Cardiac muscle cell (in vitro differentiated cells and primary cell): ENCODE data around the gene ZNF337. TPM values are rescaled to one million over a fixed set of nuclear protein-coding genes. Genes with fewer than 3 reads are reported as not detected.
"Not testable (repeated sequence)": the region's sequence is repeated elsewhere in the genome, so short reads cannot be mapped to it uniquely, and the experiment has no call there.

Experiments used
- DNase-seq, 2 donors: peaks; one replicate each; pipeline versions ENCODE4 v3.0.0 to v3.0.0-alpha.2; 2010 to 2017; ENCODE audit warnings: low read depth in 1 of 2, low spot score in 1 of 2
- H3K27ac ChIP-seq: fragments of 200-600 bp; sonication (generic); 2 replicates; pipeline ENCODE4 v1.5.1; 2016
- H3K27me3 ChIP-seq: fragments of 200-600 bp; sonication (generic); 2 replicates; pipeline ENCODE4 v1.6.0; 2016; ENCODE audit warnings: control low read depth
- H3K36me3 ChIP-seq: fragments of 200-600 bp; sonication (generic); 2 replicates; pipeline ENCODE4 v1.5.1; 2016; ENCODE audit warnings: control low read depth
- H3K4me1 ChIP-seq: fragments of 200-600 bp; sonication (generic); 2 replicates; pipeline ENCODE4 v1.8.1; 2017; ENCODE audit warnings: low read depth, mild to moderate bottlenecking, mixed run types
- H3K4me3 ChIP-seq: fragments of 200-600 bp; sonication (generic); 2 replicates; pipeline ENCODE4 v1.5.1; 2016; ENCODE audit warnings: mild to moderate bottlenecking
- H3K9me3 ChIP-seq: fragments of 200-600 bp; sonication (generic); 2 replicates; pipeline ENCODE4 v1.5.1; 2017; ENCODE audit warnings: low read depth, mild to moderate bottlenecking, control low read depth
- polyA plus RNA-seq: library from polyadenylated mRNA; unstranded; fragments of >200 nt; fragmentation: Nextera tagmentation; extraction: Ambion mirVana; gene quantifications from 2 replicates; pipeline ENCODE4 v1.2.1, GENCODE V29; 2016
- total RNA-seq: library from RNA; depleted of rRNA; stranded (reverse); fragments of >200 nt; gene quantifications from 2 replicates; pipeline ENCODE4 v1.2.3, GENCODE V29; 2016
- TF ChIP-seq, protein P1 (sequence below): IDR thresholded peaks from 2 replicates; pipeline ENCODE4 v1.5.1; 2012; ENCODE audit warnings: low read depth, mild to moderate bottlenecking, low read length

The ZNF337 gene
- total and polyA plus RNA-seq, 2 experiments from 2014 or later = 5.6 to 23.1 TPM

GRCh38 chr20:25637247-25637646, 59.4 kb downstream of the ZNF337 start:
- no peak for DNase-seq
- Histone ChIP-seq H3K27ac (no peak overlapping the region), H3K4me1 (no peaks in the 10 kb centered on the region), H3K9me3 (no peaks in the 10 kb centered on the region), H3K27me3 (no peaks in the 10 kb centered on the region), H3K36me3 (no peaks in the 10 kb centered on the region), H3K4me3 (no peak overlapping the region)
- TF ChIP-seq, protein P1, sequence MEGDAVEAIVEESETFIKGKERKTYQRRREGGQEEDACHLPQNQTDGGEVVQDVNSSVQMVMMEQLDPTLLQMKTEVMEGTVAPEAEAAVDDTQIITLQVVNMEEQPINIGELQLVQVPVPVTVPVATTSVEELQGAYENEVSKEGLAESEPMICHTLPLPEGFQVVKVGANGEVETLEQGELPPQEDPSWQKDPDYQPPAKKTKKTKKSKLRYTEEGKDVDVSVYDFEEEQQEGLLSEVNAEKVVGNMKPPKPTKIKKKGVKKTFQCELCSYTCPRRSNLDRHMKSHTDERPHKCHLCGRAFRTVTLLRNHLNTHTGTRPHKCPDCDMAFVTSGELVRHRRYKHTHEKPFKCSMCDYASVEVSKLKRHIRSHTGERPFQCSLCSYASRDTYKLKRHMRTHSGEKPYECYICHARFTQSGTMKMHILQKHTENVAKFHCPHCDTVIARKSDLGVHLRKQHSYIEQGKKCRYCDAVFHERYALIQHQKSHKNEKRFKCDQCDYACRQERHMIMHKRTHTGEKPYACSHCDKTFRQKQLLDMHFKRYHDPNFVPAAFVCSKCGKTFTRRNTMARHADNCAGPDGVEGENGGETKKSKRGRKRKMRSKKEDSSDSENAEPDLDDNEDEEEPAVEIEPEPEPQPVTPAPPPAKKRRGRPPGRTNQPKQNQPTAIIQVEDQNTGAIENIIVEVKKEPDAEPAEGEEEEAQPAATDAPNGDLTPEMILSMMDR = no peak

GRCh38 chr20:25632940-25633790, 63.5 kb downstream of the ZNF337 start:
- H3K9me3 ChIP-seq = no peaks in the 10 kb centered on the region
- H3K4me1 ChIP-seq = no peaks in the 10 kb centered on the region
- no peak overlapping the region for H3K27ac ChIP-seq
- H3K27me3 ChIP-seq = no peaks in the 10 kb centered on the region
- H3K4me3 ChIP-seq = no peak overlapping the region
- DNase-seq = no peak
- no peaks in the 10 kb centered on the region for H3K36me3 ChIP-seq
- TF ChIP-seq, protein P1 = no peak

DNA sequence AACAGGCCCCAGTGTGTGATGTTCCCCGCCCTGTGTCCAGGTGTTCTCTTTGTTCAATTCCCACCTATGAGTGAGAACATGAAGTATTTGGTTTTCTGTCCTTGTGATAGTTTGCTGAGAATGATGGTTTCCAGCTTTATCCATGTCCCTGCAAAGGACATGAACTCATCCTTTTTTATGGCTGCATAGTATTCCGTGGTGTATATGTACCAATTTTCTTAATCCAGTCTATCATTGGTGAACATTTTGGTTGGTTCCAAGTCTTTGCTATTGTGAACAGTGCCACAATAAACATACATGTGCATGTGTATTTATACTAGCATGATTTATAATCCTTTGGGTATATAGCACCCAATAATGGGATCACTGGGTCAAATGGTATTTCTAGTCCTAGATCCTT, 66.0 kb downstream of the ZNF337 start:
- not testable (repeated sequence) for H3K4me3 ChIP-seq, H3K9me3 ChIP-seq, H3K4me1 ChIP-seq, H3K27ac ChIP-seq, DNase-seq, H3K27me3 ChIP-seq, H3K36me3 ChIP-seq

GRCh38 chr20:25629816-25630499, 66.7 kb downstream of the ZNF337 start:
- no peaks in the 10 kb centered on the region for H3K4me1 ChIP-seq
- no peaks in the 10 kb centered on the region for H3K36me3 ChIP-seq
- no peak overlapping the region for H3K4me3 ChIP-seq
- no peak for DNase-seq
- H3K9me3 ChIP-seq = no peaks in the 10 kb centered on the region
- TF ChIP-seq, protein P1 = no peak
- no peak overlapping the region for H3K27ac ChIP-seq
- no peaks in the 10 kb centered on the region for H3K27me3 ChIP-seq

- H3K27ac ChIP-seq = no peak overlapping the region
- no peak for DNase-seq
- H3K27me3 ChIP-seq = no peaks in the 10 kb centered on the region
- H3K9me3 ChIP-seq = no peaks in the 10 kb centered on the region
- TF ChIP-seq, protein P1 = no peak
- H3K4me3 ChIP-seq = no peak overlapping the region
- H3K36me3 ChIP-seq = no peaks in the 10 kb centered on the region
- peaks cover 5% of the 10 kb centered on the region for H3K4me1 ChIP-seq
Observed at GRCh38 chr20:25626779-25627178, 69.9 kb downstream of the ZNF337 start.

DNA sequence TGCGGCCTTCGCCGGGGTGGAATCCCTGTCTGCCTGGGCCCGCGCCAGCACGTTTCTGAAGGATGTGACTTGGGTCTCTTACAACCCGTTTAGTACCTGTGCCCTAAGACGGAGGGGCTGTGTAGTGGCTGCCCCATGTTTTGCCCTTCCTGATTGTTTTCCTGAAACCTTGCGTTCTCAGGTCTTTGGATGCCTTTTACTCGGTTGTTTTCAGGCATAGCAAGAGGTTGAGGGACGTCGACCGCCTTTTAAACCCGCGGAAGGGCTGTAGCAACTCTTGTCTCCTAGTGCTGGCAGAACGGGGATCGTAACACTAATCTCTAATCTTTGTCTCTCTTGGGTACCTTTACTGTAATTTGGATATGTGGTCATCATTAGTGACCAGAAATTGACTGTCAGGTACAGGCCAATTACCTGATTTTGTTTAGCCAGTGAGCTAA, 72.1 kb downstream of the ZNF337 start:
- DNase-seq = no peak
- no peaks in the 10 kb centered on the region for H3K9me3 ChIP-seq
- TF ChIP-seq, protein P1 = no peak
- H3K4me3 ChIP-seq = peak overlapping the region; percentile 66
- H3K4me1 ChIP-seq = peaks cover 13% of the 10 kb centered on the region
- H3K36me3 ChIP-seq = no peaks in the 10 kb centered on the region
- H3K27ac ChIP-seq = peak overlapping the region; percentile 90
- no peaks in the 10 kb centered on the region for H3K27me3 ChIP-seq
